Muscle of back (tissue), 11 donors: ENCODE results near the gene LDHB. TPM values are rescaled to one million over a fixed set of nuclear protein-coding genes. Genes with fewer than 3 reads are reported as not detected.
"Not testable (repeated sequence)": the region's sequence is repeated elsewhere in the genome, so short reads cannot be mapped to it uniquely, and the experiment has no call there.

Experiments used
- DNase-seq, 3 donors: peaks; one replicate each; pipeline versions ENCODE4 v3.0.0 to v3.0.0-alpha.2; 2013
- polyA plus RNA-seq, 10 donors: library from polyadenylated mRNA; unstranded; fragments of 120-200 nt; gene quantifications; one replicate each; pipeline ENCODE4 v1.2.1, GENCODE V29; 2013; ENCODE audit not compliant: insufficient read length in 10 of 10

Gene LDHB
- polyA plus RNA-seq, 10 donors, result 639 to 817 (median 756) TPM

- DNase-seq, result no peak
These were observed 40.6 kb downstream of the LDHB start for GRCh38 chr12:21617030-21617429.

GRCh38 chr12:21615431-21615830 is 42.2 kb downstream of the LDHB start:
- DNase-seq, result no peak

GRCh38 chr12:21614506-21614905 is 43.1 kb downstream of the LDHB start:
- no peak for DNase-seq

GRCh38 chr12:21613931-21614330 is 43.7 kb downstream of the LDHB start:
- DNase-seq, result no peak

GRCh38 chr12:21608196-21608595 is 49.4 kb downstream of the LDHB start:
- DNase-seq, result no peak

GRCh38 chr12:21607701-21608100 is 49.9 kb downstream of the LDHB start:
- DNase-seq, result peak; percentile 8 to 40 (median 14)

GRCh38 chr12:21606175-21606574 is 51.5 kb downstream of the LDHB start:
- DNase-seq, result no peak

- DNase-seq, result no peak
These were observed 53.2 kb downstream of the LDHB start, which contains the start of gene GYS2 for GRCh38 chr12:21604245-21605101. Gene GYS2, minus strand, starts transcription at chr12:21604847. Its CDS starts 255 bp downstream, at chr12:21604592.

GRCh38 chr12:21602774-21603173 is 54.9 kb downstream of the LDHB start:
- DNase-seq, result no peak

- no peak for DNase-seq
These were observed 57.4 kb downstream of the LDHB start for GRCh38 chr12:21600196-21600595.

GRCh38 chr12:21599143-21599999 is 58.3 kb downstream of the LDHB start:
- DNase-seq, result no peak

- DNase-seq, result no peak
These were observed 59.0 kb downstream of the LDHB start for GRCh38 chr12:21598651-21599050.

GRCh38 chr12:21595356-21595755 is 62.3 kb downstream of the LDHB start:
- not testable (repeated sequence) for DNase-seq

GRCh38 chr12:21585485-21585884 is 72.2 kb downstream of the LDHB start:
- DNase-seq, result no peak

Other genes with a start within 250 kb of the LDHB start
- 10 to 100 TPM; 12.2 to 22.8 (median 18.7) TPM for gene PYROXD1, start 220.2 kb downstream of the LDHB start, polyA plus RNA-seq
- 10 to 100 TPM; 27.9 to 38.5 (median 33.3) TPM for gene RECQL, start 156.2 kb downstream of the LDHB start, polyA plus RNA-seq
- 10 to 100 TPM; 38.6 to 56.6 (median 47.7) TPM for gene GOLT1B, start 156.1 kb downstream of the LDHB start, polyA plus RNA-seq
- gene SPX, start 131.5 kb downstream of the LDHB start, polyA plus RNA-seq, result 10 to 100 TPM; 13.0 to 43.9 (median 26.4) TPM
- under 1 TPM in 4 of 10 donors, not detected in 6; 0.19 to 0.67 (median 0.46) TPM for gene GYS2, start 53.0 kb downstream of the LDHB start, polyA plus RNA-seq
- gene KCNJ8, start 116.9 kb upstream of the LDHB start, polyA plus RNA-seq, result 10 to 100 TPM; 26.0 to 44.8 (median 32.3) TPM